Measurements from ENCODE around the gene ESPNL. TPM values are rescaled to one million over a fixed set of nuclear protein-coding genes. Genes with fewer than 3 reads are reported as not detected.

Gene ESPNL
- polyA plus RNA-seq, 1 donor (not counting 4 experiments of a cell fraction or from before 2014, with no cell fraction given): 0.16 TPM

- TF ChIP-seq EZH2 (IDR thresholded peaks at IDR 0.05; ENCODE audit: low read length) (no peak), CTCF (optimal IDR thresholded peaks at IDR 0.05 in 1 of 3, IDR thresholded peaks at IDR 0.05 in 1 of 3, conservative IDR thresholded peaks at IDR 0.05 in 1 of 3; ENCODE audit: extremely low read depth in 1 of 3, insufficient read depth in 2 of 3, low read length in 3 of 3) (no peak)
- H3K27me3 ChIP-seq (ENCODE audit: control insufficient read depth, extremely low read depth, insufficient read depth, low read length): no peaks in the 10 kb centered on the region
- DNase-seq (ENCODE audit: low read depth, low spot score): no peak
- no peaks in the 10 kb centered on the region for H4K20me1 ChIP-seq (ENCODE audit: control insufficient read depth, extremely low read depth, insufficient read depth, low read length)
- H3K9me3 ChIP-seq (ENCODE audit: control insufficient read depth, low read depth, low read length): no peaks in the 10 kb centered on the region
- H3K4me3 ChIP-seq (ENCODE audit: control insufficient read depth in 2 of 3, extremely low read depth in 1 of 3, insufficient read depth in 2 of 3, low read depth in 1 of 3, low read length in 3 of 3): no peak overlapping the region
- no peaks in the 10 kb centered on the region for H3K9me1 ChIP-seq (ENCODE audit: control insufficient read depth, extremely low read depth, insufficient read depth, low read length)
- no peak for FAIRE-seq
- H3K79me2 ChIP-seq (ENCODE audit: control insufficient read depth, insufficient read depth, low read length): no peaks in the 10 kb centered on the region
- dilution Hi-C loops (cut with MboI; ENCODE audit: extremely low pct_ligation_motif_present, low sequenced_read_pairs): no loop called here
- H3K4me2 ChIP-seq (ENCODE audit: control insufficient read depth, extremely low read depth, insufficient read depth, low read depth, low read length): no peak overlapping the region
- H3K36me3 ChIP-seq (ENCODE audit: control insufficient read depth in 2 of 2, extremely low read depth in 1 of 2, insufficient read depth in 2 of 2, low read length in 2 of 2): peaks cover 2 to 3% of the 10 kb centered on the region in 2 experiments
- peaks cover 4% of the 10 kb centered on the region for H3K4me1 ChIP-seq (ENCODE audit: control insufficient read depth, extremely low read depth, insufficient read depth, low read length)
- no peak overlapping the region for H3K27ac ChIP-seq (ENCODE audit: control insufficient read depth, insufficient read depth, low read length)
- H2AFZ ChIP-seq (ENCODE audit: control insufficient read depth, low read length): no peak overlapping the region
- no peak overlapping the region for H3K9ac ChIP-seq (ENCODE audit: control insufficient read depth, extremely low read depth, insufficient read depth, low read length)
Observed at GRCh38 chr2:238093181-238094140, 6.7 kb upstream of the ESPNL start.

- Histone ChIP-seq H3K4me2 (ENCODE audit: control insufficient read depth, extremely low read depth, insufficient read depth, low read depth, low read length) (no peak overlapping the region), H3K9ac (ENCODE audit: control insufficient read depth, extremely low read depth, insufficient read depth, low read length) (no peak overlapping the region), H3K4me1 (ENCODE audit: control insufficient read depth, extremely low read depth, insufficient read depth, low read length) (peaks cover 8% of the 10 kb centered on the region), H3K9me3 (ENCODE audit: control insufficient read depth, low read depth, low read length) (no peaks in the 10 kb centered on the region), H3K4me3 (ENCODE audit: control insufficient read depth in 2 of 3, extremely low read depth in 1 of 3, insufficient read depth in 2 of 3, low read depth in 1 of 3, low read length in 3 of 3) (no peak overlapping the region), H4K20me1 (ENCODE audit: control insufficient read depth, extremely low read depth, insufficient read depth, low read length) (no peaks in the 10 kb centered on the region), H3K27ac (ENCODE audit: control insufficient read depth, insufficient read depth, low read length) (no peak overlapping the region), H3K79me2 (ENCODE audit: control insufficient read depth, insufficient read depth, low read length) (no peaks in the 10 kb centered on the region), H3K27me3 (ENCODE audit: control insufficient read depth, extremely low read depth, insufficient read depth, low read length) (no peaks in the 10 kb centered on the region), H3K36me3 (ENCODE audit: control insufficient read depth in 2 of 2, extremely low read depth in 1 of 2, insufficient read depth in 2 of 2, low read length in 2 of 2) (peaks cover 0 to 2% of the 10 kb centered on the region in 2 experiments), H3K9me1 (ENCODE audit: control insufficient read depth, extremely low read depth, insufficient read depth, low read length) (no peaks in the 10 kb centered on the region), H2AFZ (ENCODE audit: control insufficient read depth, low read length) (no peak overlapping the region)
- no peak for TF ChIP-seq EZH2 (IDR thresholded peaks at IDR 0.05; ENCODE audit: low read length)
- TF ChIP-seq CTCF (optimal IDR thresholded peaks at IDR 0.05 in 1 of 3, IDR thresholded peaks at IDR 0.05 in 1 of 3, conservative IDR thresholded peaks at IDR 0.05 in 1 of 3; ENCODE audit: extremely low read depth in 1 of 3, insufficient read depth in 2 of 3, low read length in 3 of 3): no peak
- DNase-seq (ENCODE audit: low read depth, low spot score): no peak
- dilution Hi-C loops (cut with MboI; ENCODE audit: extremely low pct_ligation_motif_present, low sequenced_read_pairs): no loop called here
- no peak for FAIRE-seq
Observed at GRCh38 chr2:238094438-238095022, 5.6 kb upstream of the ESPNL start.
